ENCODE measurements around the gene CTAGE6.
"Not testable (repeated sequence)": the region's sequence is repeated elsewhere in the genome, so short reads cannot be mapped to it uniquely, and the experiment has no call there.

Gene CTAGE6

GRCh38 chr7:143757596-143757995, at the start of gene CTAGE6:
Gene CTAGE6, minus strand, starts transcription at chr7:143757696. Its CDS starts 38 bp downstream, at chr7:143757658.
- DNase-seq = not testable (repeated sequence)

DNA sequence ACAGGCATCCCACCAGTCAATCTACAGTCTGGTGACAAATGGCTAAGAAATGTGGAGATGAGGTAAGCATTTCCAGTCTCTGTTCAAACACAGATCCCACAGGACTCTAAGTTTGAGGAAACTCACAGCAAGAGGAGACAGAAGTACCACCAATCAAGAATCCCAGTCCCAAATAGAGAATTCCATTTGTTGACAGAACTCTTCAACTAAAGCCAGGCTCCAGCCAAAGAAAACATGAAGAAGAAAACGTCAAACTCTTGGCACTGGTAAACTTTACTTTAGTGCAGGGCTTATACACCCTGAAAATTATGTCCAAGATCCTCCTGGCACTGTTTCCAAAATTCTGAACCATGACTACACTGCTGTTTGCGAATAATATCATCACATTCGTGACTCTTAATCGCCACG, 49.2 kb upstream of the CTAGE6 start:
- not testable (repeated sequence) for DNase-seq

- not testable (repeated sequence) for DNase-seq
Measured at GRCh38 chr7:143797896-143798290, 40.4 kb upstream of the CTAGE6 start.

DNA sequence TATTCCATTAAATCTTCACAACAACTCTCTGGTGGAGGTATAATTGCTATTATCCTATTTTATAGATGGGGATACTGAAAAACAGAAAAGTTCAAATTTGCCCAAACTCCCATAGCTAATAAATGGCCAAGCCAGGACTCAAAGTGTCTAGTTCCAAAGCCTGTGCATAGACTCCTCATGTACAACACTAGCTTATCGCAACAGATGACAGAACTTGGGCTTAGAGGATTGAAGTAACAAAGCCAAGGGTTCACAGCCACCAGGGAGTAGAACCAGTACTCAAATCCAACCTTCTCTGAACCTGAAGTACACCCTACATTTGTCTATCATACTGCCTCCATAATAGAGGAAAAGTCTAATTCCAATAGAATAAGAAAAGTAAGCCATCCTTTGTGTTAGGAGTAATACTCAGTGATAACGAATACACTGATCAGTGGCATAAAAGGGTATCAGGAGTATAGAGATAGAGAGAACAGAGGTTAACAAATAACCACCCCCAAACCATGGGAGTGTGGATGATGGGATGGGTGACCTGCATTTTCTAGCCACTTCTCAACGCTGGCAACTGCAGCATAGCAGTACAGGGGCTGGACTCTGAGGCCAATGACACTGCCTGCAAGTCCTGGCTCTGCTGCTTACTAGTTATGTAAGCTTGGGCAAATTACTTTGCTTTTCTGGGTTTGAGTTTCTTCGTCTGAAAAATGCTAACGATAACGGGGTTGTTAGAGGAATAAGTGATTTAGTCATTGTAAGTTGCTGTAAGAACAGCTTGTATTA, 39.8 kb upstream of the CTAGE6 start:
- not testable (repeated sequence) for DNase-seq

DNA sequence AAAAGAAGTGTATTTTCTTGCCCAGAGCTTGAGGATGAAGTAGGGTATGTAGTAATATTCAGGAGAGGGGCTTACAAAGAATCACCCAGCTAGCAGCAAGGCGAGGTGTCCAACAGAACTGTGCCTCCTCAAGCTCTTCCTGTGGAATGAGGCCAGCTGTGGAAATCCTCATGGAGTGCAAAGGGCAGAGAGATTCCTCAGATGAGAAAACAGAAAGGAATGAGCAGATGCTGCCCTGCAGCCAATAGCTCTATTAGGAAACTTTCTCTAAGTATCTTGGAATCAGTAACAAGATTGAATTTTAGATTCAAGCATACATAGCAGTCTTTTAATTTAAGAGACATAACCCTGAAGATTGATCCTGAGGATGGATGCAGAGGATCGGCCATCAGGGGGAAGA, 38.2 kb upstream of the CTAGE6 start:
- not testable (repeated sequence) for DNase-seq

DNA sequence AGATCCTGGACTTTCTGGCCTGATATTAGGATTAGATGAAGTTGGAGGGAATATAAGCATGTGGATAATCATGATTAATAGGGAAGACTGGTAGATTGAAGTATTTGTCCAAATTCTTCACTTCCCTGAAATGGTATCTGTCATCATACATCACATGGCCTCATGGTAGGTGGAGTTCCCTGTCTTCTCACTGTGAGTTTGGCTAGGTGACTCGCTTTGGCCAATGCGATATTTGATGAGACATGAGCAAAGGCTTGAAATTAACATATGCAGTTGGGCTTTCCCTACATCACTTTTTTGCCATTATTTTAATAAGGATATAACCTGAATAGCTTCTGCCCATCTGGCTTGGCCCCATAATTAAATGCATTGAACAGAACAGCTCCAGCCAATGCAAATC, 35.1 kb upstream of the CTAGE6 start:
- not testable (repeated sequence) for DNase-seq

- not testable (repeated sequence) for DNase-seq
Measured at GRCh38 chr7:143785415-143786182, 28.1 kb upstream of the CTAGE6 start.

DNA sequence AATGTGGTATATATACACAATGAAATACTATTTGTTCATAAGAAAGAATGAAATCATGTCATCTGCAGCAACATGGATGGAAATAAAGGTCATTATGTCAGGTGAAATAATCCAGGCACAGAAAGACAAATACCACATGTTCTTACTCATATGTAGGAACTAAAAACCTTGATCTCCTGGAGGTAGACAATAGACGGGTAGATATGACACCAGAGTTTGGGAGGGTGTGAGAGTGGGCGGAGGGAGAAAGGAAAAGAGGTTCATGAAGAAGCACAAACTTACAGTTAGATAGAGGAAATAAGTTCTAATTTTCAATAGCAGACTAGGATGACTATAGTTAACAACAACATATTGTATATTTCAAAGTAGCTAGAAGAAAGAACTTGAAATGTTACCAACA, 22.1 kb upstream of the CTAGE6 start:
- not testable (repeated sequence) for DNase-seq

- not testable (repeated sequence) for DNase-seq
Measured at GRCh38 chr7:143772738-143773468, 15.4 kb upstream of the CTAGE6 start.

GRCh38 chr7:143767531-143767930, 10.0 kb upstream of the CTAGE6 start:
- DNase-seq = not testable (repeated sequence)

DNA sequence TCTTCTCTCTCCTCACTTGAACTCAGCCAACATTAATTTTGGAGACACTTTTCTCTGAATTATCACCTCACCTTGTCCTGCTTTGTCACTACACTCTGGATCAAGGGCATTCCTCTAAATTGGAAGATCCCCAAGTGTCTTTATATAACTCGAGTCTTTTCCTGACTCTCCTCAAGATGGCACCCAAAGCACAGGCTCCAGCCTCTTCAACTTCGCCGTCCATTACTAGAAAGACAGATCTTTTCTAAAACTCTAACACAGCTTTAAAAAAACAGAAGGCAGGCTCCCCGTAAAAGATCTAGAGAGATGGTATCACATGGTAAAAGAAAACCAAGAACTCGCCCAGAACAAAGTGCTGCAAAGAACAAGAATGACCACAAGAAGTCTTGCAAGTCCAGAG, 8.2 kb upstream of the CTAGE6 start:
- DNase-seq = not testable (repeated sequence)

DNA sequence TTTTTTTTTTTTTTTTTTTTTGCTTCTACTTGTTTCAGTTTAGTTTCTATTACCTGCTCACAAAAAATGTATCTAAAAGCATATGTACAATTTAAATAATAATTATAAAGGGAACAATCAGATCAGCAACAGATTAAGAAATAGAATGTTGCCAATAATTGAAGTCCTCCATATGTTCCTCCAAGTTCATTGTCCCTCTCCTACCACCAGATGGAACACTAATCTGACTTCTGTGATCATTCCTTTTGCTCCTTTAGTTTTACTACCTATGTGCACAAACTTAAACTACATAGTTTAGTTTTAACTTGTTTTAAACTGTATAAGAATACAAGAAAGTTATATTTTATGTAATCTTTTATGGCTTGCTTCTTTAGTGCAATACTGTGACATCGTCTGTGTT, 5.6 kb upstream of the CTAGE6 start:
- not testable (repeated sequence) for DNase-seq

DNA sequence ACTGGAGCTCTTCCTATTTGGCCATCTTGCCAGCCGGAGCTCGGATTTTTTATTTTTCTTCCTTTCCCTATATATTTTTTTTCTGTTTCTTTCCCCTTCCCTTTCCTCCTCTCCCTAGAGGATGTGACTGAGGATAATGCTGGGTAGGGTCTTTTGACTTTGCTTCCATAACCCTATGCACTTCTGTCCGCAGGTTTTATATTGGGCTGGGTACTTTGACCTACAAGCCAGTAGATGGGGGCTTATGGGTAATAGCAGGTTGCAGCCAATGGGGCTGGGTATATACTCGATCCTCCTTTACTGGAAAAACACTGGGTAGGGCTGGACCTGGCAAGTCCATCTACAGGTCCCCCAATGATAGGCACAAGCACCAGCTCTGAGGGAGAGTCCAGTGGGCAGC, 12.2 kb downstream of the CTAGE6 start:
- DNase-seq = not testable (repeated sequence)

DNA sequence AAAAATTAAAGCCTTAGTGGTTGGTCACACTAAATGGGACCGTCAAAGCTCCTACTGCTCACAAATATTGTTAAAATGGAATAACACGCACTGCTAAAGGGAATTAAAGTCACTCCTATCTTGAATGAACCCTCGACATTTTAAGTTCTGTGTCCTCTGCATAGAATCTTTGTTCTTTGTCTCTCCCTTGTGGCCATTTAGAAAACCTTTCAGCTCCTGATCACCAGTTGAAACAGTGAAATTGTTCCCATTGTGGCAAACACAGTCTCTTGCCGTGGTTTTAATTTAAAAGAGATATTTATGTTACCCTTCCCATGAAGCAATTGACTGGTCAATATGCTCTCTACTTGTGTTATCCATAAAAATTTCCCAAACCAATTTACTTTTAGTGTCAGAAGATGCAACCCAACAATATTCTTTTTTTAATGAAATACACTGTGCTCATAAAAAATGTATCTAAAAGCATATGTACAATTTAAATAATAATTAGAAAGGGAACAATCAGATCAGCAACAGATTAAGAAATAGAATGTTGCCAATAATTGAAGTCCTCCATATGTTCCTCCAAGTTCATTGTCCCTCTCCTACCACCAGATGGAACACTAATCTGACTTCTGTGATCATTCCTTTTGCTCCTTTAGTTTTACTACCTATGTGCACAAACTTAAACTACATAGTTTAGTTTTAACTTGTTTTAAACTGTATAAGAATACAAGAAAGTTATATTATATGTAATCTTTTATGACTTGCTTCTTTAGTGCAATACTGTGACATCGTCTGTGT, 20.3 kb downstream of the CTAGE6 start:
- DNase-seq = peak; percentile 3

GRCh38 chr7:143735962-143736361, 21.5 kb downstream of the CTAGE6 start:
- no peak for DNase-seq

GRCh38 chr7:143733876-143734275, 23.6 kb downstream of the CTAGE6 start:
- DNase-seq = no peak

- no peak for DNase-seq
Measured at GRCh38 chr7:143728333-143728862, 29.1 kb downstream of the CTAGE6 start.

DNA sequence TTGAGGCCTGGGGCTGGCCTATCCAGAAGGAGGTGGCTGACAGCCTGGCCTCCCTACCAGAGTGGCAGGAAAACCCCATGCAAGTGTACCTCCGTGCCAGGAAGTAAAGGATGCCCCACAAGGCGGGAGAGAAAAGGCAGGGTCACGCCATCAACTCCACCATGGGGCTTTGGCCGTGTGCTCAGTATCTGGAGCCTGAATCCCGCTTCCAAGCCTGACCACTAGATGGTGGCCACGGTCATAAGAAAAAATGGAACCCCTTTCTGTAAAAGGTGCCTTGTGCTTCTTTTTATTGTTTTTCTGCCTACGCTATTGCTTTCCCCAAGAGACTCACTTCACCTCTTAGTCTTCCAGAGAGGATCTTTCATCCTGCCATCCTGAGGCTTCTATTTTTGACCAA, 29.9 kb downstream of the CTAGE6 start:
- DNase-seq = not testable (repeated sequence)

DNA sequence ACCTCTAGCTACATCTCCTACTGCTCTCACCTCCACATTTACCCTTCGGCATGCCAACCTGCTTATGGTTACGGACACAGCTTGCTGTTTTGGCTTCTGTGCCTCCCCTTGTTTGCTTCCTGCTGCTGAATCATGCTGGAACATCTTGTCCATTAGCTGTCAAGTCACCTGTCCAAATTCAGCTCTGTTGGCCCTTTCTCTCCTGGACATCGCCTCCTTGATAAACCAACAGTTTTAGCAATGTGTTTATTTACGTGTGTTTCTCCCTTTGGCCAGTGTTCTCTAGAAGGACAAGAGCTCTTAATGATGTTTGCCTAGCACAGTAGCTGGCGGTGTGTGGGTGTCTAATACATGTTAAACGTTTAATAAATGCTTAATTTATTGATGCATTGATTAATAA, 31.4 kb downstream of the CTAGE6 start:
- not testable (repeated sequence) for DNase-seq

DNA sequence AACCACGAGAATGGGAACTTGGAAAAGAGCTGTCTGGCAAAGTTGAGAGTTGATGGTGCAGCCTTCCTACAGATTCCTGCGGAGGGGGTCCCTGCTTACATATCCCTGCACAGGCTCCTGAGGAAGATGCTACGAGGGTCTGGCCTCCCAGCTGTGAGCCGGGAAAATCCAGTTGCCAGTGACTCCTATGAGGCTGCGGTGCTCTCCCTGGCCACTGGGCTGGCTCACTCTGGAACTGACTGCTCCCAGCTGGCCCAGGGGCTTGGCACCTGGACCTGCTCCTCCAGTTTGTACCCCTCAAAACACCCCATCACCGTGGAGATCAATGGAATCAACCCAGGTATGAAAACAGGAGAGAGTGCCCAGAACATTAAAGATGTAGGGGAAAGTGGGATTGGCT, 37.2 kb downstream of the CTAGE6 start:
- not testable (repeated sequence) for DNase-seq

DNA sequence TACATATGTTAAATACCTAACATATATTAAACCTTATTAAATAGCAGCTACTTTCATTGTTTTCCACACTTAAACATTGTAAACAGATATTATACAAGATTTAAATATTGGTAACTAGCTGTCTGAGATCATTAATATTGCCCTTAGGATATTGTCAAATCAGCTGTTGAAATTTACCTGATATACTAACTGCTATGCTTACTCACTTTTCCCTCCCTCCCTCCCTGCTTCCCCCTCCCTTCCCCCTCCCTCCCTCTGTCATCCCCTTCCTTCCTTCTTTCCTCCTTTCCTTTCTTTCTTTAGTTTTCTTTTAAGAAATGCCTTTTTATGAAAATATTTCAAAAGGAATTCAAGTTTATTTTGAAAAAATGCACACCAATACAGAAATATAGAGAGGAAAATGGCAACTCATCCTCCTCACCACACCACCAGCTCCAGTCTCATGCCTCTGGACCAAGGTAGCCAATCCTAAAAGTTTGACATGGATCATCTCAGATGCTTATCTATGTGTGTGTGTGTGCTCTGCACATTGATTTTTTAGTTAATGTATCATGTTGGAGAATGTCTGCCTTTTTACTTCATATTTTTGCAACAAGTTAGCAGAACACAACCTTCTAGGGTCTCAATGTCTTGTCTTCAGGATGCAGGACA, 41.8 kb downstream of the CTAGE6 start:
- not testable (repeated sequence) for DNase-seq
